ENCODE measurements around the gene RHO.

Gene RHO

GRCh38 chr3:129562803-129563202, 34.4 kb downstream of the RHO start:
- no peak for DNase-seq

- no peak for DNase-seq
Measured at GRCh38 chr3:129563332-129563731, 34.9 kb downstream of the RHO start.

DNA sequence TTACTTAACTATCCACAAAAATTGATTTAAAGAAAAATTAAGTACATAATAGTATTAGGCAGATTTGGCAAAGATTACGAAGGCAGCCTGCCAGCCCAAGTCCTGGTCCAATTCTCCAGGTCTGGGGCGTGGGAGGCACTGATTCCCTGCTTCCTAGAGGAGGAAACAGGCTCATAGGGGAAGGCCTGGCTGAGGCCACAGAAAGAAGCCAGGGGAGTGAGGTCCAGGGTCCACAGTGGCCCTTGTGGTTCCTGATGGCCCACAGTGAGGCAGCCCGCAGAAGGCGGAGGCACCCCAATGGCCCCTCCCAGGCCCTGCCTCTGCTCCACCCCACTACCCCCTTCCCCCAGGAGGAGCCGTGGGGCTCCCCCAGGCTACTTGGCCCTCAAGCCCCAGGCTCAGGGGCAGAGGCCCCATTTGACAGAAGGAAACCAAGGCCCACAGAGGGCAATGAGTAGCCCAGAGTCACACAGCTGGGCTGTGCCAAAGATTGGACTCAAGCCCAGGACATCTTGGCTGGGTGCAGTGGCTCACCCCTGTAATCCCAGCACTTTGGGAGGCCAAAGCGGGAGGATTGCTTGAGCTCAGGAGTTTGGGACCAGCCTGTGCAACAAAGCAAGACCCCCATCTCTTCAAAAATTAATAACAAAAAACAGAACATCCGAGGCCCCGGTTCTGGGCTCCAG, 35.6 kb downstream of the RHO start:
- no peak for DNase-seq

DNA sequence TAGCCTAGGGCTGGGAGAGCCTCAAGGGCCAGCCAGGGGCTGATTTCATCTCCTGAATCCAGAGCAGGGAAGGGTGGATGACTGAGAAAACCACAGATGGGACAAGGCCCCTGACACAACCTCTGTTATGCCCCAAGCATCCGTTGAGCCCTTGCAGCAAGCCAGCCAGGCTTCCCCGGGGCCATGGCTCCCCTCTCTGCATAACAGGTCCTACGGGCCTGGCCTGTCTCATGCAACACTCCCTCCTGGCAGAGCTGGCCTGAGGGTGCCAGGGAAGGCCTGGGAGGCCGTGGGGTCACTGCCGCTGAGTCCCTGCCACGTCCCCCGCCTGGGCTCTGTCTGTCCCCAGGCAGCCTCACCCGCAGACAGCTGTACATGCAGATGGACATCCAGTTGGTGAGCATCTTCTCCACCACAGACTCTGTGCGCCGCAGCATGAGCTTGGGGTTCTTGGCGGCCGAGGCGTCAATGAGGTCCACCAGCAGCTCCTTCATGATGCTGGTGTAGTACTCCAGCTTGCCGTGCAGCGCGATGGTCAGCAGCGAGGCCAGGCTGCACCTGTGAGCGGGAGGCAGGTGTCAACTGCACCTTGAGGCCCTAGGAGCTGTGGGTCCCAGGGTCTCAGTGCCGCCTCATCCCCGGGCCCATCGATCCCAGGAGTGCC, 36.7 kb downstream of the RHO start:
- no peak for DNase-seq

- no peak for DNase-seq
Measured at GRCh38 chr3:129565902-129566301, 37.5 kb downstream of the RHO start.

DNA sequence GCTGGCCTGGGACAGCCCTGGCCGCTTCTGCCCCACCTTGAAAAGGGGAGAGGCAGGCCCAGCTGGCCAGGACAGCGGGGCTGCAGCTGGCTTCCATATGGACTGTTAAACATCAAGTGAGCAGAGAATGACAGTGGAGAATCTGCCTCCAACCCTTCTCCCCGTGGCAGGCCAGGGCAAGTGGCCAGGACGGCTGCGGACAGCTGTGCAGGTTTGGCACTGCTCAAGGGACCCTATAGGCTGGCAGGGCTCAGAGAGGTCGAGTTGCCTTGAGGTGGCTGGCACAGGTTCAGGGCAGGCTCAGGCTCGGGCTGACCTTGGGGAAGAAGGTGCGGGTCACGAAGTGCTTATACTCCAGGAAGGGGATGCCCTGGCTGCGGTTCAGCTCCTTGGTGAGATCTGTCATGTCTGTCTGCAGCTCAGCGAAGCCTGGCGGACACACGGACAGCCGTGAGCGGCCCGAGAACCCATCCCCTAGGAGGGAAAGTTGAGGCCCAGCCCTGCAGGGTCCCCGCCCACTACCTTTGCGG, 38.8 kb downstream of the RHO start:
- no peak for DNase-seq

DNA sequence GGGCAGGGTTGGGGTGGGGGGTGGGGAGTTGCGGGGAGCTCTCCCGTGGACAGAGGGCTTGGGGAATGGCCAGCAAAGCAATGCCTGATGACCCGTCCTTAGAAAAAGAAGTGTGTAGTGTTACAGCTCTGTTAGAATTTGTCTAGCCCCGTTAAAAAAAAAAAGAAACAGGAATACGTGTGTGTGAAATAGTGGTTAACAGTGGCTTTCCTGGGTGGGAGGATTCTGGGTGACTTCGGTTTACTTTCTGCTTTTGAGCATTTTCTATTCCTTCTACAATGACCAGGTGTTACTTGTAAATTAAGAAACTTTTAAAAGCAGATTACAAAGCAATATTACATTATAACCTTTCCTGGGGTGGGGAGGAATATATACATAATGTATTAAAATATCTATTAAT, 39.5 kb downstream of the RHO start:
- DNase-seq: no peak

DNA sequence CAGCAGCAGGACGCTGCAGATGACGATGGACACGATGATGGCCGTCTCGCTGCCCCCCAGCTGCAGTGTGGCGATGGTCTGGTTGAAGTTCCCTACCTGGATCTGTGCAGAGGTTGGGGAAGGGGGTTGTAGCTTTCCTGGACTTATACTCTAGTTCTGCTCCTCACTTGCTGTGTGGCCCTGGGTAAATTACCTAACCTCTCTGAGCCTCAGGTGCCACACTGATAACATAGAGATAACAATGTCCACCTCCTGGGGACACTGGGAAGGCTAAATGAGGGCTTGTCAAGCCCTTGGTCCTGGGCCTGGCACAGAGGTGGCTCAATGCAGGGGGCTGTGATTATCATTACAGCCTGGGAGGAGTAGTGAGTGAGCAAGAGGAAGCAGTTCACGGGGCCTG, 41.4 kb downstream of the RHO start:
- DNase-seq: no peak

GRCh38 chr3:129571605-129572547, 43.4 kb downstream of the RHO start:
- no peak for DNase-seq

DNA sequence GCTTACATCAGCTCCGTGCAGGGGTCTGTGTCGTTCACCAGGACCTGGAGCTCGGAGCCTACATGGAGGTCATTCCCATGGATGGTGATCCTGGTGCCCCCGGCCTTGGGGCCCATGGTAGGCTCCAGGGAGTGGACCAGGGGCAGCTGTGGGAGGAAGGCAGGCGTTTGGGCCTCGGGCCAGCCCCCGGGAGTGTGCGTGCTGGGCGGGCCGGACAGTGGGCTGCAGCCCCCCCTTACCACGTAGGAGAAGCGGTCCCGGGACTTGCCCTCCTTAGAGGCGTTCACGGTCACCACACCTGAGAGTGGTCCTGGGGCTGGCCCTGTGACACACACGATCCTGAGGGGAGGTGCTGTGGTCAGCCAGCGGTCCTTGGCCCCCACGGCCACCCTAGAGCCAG, 44.2 kb downstream of the RHO start:
- DNase-seq: no peak

- DNase-seq: no peak
Measured at GRCh38 chr3:129573493-129573892, 45.1 kb downstream of the RHO start.

- DNase-seq: no peak
Measured at GRCh38 chr3:129574206-129574605, 45.8 kb downstream of the RHO start.

- no peak for DNase-seq
Measured at GRCh38 chr3:129575233-129575996, 47.0 kb downstream of the RHO start.

- no peak for DNase-seq
Measured at GRCh38 chr3:129575997-129576384, 47.6 kb downstream of the RHO start.

DNA sequence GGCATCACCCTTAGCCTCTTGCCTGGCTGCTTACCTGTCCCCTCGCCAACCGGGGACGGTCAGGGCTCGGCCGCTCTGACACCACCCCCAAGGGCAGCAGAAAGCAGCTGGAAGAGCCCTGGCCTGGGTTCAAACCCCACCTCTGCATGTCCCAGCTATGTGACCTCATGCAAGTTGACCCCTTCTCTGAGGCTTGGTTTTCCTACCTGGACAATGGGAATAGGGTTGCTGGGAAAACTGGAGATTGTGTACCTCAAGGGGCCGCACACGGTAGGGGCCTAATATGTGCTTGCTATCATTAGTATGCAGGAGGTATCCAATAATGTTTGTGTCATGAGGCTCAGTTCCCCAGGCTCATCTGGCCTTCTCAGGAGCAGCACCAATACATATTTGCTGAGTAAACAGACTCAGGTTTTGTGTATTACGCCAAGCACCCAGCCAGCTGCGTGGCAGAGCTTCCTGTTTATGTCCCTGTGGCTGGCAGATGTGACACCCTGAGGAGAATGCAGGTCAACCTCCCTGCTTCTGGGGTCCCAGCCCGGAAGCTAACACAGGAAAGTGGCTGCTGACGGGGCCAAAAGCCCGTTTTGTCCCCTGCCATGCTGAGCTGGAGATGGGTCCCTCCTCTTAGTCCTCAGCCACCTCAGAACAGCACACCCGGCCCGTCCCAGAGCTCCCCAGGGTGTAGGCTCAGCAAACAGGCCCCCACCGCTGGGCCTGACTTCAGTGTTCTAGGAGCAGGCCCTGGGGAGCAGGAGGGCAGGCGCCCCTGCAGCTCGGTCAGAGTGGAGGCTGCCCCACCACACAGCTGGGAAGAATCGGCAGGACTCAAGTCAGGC, 48.3 kb downstream of the RHO start:
- no peak for DNase-seq

DNA sequence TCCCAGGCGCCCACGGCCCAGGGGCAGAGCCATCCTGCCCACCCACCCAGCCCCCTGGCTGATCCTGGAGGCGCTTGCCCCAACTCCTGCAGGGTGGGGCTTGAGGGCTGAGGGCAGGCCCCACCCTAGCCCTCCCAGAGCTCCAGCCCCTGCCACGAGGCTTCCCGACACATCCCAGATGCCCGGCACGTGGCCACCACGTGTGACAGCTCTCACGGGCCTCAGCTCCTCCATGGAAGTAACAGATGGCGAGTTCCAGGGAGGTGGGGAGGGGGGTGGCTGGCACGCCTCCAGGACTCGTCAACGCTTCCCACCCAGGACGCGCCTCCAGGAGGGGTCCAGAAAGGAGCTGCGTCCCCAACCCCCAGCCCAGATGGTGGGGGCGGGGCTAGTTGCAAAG, 48.9 kb downstream of the RHO start:
- DNase-seq: no peak

DNA sequence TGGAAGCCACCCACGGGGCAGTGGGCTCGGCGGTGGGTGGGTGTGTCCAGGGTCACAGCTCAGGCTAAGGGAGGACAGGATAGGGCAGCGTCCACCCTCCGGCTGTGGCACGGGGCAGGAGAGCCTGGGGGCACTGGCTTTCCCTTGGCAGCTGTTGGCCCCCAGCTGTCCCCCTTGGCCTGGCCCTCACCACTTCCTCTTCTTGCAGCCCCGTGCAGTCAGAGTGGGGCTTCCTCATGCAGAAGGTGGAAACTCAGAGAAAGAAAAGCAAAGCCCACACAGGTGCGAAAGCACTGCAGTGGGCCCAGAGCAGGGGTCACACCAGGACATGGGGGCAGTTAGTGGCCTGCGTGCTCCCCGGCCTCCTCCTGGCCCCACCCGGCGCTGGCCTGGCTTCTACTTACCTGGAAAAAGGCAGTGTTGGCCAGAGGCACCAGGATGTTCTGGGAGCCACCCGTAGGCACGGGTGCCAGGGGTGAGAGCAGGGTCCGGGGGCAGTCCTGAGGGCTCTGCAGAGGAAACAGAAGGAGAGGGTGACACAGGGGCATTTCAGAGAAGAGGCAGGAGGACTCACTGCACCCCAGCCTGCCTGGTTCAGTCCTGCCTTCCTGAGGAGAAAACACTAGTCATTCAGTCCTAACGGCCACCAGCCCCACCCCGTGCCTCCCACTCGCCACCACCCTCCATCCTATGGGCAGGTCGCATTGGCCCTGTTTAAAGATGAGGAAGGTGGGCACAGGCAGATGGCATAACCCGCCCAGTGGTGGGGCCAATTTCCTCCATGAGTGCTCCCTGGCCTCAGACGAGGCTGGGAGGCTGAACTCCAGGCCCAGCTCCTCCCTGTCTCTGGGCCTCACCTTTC, 49.7 kb downstream of the RHO start:
- no peak for DNase-seq

GRCh38 chr3:129579991-129580390, 51.6 kb downstream of the RHO start:
- no peak for DNase-seq

GRCh38 chr3:129581623-129582022, 53.2 kb downstream of the RHO start:
- no peak for DNase-seq

GRCh38 chr3:129582799-129583198, 54.4 kb downstream of the RHO start:
- DNase-seq: no peak

DNA sequence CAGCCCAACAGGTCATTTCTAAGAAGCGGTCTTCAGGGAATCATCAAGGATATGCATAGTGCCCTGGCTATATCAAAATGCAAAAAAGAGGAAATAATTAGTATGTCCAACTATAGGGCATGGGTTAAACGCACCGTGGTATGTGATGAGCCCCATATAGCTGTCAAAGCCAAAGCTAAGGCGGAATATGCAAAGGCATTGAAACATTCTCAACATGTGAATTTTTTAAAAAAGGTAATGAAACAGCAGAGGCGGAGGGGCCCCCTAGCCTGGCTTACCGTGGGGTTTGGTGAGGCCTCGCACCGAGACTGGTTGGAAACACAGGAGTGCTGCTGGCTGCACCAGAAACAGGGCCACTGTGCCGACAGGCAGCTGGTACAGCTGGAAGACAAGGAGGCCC, 54.9 kb downstream of the RHO start:
- DNase-seq: no peak
